Measurements from ENCODE around the gene SPC24. TPM values are rescaled to one million over a fixed set of nuclear protein-coding genes. Genes with fewer than 3 reads are reported as not detected.
"Not testable (repeated sequence)": the region's sequence is repeated elsewhere in the genome, so short reads cannot be mapped to it uniquely, and the experiment has no call there.

The SPC24 gene
- total RNA-seq, 1 donor from 2014 or later = 2.5 TPM

DNA sequence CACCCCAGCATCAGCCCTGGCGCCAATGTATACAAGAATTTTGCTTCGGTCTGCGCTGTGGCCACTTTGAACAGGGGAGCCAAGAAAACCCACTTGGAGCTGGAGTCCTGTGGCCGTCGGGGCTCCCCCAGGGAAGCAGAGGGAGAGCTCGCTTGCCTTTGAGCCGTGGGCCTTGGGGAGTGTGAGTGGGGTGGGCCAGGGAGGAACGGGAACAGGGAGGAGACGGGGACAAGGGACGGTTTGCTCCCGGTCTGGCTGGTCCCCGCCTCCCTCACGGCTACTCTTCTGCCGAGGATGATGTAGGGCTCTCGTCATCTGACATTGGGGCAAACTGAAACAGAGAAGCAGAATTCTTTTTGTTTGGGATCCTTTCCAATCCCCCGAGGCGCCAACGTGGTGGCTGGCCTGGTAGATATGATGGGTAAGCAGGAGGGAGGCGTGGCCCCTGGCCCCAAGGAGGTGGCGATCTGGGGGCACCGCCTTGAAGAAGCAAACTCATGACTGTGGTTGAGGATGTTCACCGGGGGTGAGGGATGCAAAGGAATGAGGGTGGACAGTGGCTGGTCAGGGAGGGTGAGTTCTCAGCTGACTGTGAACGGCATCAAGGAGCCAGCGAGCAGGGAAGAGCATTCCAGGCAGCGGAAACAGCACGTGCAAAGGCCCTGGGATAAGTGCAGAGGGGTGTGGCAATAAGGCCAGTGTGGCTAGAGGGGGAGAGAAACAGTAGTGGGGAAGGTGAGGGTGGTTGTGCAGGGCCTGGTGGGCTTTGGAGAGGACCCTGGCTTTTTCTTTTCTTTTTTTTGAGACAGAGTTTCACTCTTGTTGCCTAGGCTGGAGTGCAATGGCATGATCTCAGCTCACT lies 10.9 kb upstream of the SPC24 start:
- DNase-seq (ENCODE audit: low read depth) = no peak

DNA sequence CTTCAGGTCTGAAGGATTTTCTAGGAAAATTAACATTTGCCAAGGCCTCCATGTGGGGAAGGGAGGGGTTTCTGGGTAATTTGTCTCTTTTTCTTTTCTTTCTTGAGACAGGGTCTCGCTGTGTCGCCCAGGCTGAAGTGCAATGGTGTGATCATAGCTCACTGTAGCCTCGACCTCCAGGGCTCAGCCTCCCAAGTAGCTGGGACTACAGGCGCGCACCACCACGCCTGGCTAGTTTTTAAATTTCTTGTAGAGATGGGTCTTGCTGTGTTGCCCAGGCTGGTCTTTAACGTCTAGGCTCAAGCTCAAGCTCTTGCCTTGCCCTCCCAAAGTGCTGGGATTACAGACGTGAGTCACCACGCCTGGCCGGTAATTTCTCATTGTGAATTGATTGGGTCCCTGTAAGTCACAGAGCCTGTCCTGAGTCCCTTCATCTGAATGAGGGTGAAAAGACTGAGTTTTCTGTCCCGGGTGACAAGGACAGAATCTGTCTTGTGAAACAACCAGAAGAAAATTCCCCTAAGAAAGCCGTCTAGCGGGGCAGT lies 10.0 kb upstream of the SPC24 start:
- DNase-seq (ENCODE audit: low read depth) = no peak

DNA sequence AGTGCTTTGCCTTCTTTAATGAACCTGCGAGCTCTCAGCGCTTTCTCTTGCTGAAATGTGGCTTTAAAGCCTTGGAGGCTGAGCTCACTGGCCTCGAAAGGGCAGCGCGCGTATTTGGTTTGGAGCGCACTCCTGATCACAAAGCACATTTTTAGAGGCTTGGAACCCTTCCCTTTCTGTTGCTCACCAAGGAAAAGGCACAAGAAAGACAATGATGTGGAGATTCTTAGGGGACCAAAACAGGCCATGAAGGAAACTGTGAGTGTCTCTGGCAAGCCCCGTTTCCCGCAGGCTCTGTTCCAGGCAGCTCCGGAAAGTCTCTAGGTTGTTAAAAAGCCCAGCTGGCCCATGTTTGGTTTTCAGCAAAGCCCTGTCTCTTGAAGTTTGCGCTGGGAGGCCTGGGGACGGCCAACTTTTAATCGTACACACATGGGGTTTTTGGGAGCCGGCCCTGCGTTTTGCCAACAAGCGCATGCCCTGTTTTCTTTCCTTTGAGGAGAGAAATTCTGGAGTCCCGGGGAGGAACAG lies 9.4 kb upstream of the SPC24 start:
- DNase-seq (ENCODE audit: low read depth) = no peak

DNA sequence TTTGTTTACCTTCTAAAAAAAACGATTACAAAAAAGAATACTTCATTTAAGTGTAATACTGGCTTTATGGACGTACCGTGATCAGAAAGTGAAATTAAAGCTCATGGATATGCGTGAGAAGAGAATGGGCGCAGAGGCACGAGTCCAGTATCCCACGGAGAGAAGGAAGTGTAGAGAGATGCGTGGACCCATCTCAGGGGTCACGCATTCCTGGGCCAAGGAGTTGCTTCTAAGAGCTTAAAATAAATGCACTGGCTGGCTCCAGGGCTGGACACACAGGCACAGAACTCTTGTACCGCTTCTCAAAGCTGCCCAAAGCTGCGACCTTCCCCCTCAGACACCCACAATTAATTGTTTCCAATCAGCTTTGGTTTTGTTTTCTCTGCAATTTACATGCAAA lies 8.7 kb upstream of the SPC24 start:
- no peak for DNase-seq (ENCODE audit: low read depth)

DNA sequence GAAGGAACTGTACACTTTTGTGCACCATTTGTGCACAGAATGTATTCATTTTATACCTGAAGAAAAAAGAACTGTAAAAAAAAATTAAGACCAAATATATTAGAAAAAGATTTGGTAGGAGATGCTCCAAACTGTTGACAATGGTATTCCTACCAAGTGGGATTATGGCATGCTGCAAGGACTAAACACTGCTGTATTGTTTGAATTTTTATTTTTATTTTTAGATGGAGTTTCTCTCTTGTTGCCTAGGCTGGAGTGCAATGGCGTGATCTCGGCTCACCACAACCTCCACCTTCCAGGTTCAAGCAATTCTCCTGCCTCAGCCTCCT lies 4.8 kb upstream of the SPC24 start:
- DNase-seq (ENCODE audit: low read depth) = not testable (repeated sequence)

DNA sequence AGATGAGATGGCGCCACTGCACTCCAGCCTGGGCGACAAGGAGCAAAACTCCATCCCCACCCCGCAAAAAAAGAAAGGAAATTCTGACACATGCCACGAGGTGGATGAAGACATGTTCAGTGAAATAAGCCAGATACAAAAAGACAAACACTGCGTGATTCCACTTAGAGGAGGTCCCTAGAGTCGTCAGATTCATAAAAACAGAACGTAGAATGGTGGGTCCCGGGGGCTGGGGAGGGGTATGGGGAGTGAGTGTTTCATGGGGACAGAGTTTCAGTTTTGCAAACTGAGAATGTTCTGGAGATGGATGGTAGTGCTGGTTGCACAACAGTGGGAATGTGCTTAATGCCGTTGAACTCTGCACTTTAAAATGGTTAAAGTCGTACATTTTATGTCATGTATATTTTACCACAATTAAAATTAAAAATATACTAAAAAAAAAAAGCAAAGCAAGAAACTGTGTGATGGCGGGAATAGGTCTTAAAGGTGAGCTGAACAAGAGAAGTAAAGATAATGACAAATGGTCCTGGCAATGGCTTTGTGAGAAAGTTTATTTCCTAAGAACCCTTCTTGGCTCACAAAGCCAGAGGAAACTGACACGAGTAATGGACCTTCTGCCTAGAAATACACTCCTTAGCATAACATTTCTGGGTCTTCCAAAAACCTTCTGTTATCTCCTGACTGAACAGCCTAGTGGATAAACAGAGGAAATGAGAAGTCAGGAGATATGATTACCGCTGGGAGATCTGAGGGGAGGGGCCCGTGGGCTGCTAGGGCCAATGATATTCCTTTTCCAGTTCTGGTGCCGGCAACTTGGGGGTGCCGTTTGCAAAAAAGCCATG lies 4.2 kb upstream of the SPC24 start:
- no peak for DNase-seq (ENCODE audit: low read depth)

DNA sequence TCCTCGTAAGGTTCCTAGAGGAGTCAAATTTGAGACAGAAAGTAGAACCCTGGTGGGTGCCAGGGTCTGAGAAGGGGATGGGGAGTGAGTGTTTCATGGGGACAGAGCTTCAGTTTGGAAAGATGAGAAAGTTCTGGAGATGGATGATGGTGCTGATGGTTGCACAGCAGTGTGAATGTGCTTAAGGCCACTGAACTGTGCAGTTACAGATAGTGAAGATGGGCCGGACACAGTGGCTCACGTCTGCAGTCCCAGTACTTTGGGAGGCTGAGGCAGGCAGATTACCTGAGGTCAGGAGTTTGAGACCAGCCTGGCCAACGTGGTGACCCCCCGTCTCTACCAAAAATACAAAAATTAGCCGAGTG lies 917 bp downstream of the SPC24 start:
- DNase-seq (ENCODE audit: low read depth) = no peak

DNA sequence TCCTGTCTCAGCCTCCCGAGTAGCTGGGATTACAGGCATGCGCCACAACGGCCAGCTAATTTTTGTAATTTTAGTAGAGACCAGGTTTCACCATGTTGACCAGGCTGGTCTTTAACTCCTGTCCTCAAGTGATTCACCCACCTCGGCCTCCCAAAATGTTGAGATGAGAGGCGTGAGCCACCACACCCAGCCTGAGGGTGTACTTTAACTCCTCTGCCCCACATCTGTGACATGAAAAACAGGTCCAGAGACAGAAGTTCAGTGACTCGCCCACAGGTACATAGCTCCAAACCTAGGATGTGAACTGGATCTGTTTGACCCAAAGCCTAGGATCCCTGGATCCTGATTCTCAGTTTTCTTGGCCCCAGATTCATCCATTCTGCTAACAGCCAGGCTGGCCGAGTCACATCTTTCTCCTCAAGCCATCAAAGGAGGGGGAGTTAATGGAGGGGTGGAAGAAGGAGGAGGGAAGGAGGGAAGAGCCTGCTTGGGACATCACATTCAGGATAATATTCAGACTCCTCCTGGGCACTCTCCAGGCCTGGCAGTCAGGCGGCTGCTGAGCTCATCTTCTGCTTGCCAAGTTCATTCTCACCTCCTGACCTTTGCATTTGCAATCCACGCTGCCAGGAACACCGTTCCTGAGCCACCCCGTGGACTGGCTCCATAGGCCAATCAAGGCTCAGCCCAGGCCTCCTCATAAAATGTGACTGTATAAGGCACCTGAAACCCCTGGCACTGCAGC lies 3.1 kb downstream of the SPC24 start:
- peak; percentile 48 for DNase-seq (ENCODE audit: low read depth)

DNA sequence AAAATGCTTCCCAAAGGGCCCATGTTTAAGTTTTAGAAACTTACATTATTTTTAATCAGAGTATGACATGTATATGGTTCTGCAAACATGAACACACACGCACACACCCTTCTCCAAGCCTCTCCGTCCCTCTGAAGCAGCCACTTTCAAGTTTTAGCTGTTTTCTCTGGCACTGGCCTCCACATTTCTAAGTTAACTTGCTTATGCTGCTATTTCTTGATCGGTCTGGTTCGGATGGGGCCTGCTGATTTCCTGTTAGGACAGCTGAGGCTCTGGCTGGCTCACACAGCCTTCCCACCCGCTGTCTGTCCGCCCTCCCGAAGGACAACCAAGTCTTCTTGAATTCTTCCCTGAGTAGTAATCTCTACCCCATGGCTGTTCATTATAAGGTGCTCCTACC lies 4.4 kb downstream of the SPC24 start:
- DNase-seq (ENCODE audit: low read depth) = peak; percentile 51

DNA sequence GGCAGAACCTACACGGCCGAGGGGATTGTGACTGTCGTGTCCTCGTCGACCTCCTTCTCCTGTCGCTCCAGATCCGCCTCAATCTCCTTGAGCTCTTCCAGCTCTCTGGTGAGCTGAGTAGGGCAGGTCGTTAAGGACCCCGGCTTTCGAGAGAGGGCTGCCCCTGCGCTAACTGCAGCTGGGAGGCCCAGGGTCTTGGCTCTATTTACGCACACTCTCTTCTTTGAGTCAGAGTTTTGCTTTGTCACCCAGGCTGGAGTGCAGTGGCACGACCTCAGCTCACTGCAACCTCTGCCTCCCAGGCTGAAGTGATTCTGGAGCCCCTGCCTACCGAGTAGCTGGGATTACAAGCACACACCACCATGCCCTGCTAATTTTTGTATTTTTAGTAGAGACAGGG lies 7.6 kb downstream of the SPC24 start:
- no peak for DNase-seq (ENCODE audit: low read depth)

DNA sequence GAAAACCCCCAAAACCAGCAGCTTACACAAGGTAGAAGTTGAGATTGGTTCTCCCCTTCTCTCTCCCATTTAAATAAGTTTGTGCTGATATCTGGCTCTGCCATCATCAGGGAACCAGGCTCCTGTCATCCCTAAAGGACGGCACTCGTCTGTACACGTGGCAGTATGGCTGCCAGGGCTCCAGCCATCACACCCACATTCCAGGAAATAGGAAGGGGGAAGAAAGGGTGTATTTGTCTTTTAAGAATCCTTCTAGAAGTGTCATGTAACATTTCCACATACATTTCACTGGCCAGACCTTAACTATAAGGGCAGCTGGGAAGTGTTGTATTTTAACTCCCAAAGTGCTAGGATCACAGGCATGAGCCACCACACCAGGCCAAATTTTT lies 10.1 kb downstream of the SPC24 start:
- no peak for DNase-seq (ENCODE audit: low read depth)

DNA sequence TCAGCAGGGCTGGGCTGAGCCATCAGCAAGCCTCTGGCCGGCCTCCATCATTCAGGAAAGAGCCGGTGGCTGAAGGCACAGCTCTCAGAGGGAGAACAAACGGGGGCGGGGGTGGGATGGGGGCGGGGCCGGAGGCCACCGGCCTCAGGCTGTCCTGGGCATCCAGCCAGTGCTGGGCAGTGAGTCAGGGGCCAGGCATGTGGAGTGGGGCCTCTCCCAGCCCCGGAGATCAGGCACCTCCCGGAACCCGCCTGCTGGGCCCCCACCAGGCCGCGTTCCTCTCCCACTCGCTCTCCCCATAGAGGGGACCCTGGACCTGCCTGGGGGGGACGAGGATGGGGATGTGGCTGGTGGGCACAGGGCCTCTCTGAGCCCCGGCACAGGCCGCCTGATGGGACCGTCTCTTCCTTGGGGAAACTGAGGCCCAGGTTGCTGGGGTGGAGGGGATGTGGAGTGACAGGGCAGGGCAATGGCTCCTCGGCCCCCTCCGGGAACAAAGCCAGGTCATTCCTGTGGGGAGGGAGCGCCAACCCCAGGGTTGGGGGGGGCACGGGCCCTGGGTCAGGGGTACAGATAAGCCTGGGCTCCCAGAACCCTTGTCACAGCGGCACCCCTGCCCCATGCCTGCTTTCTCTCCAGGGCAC lies 12.9 kb downstream of the SPC24 start:
- peak; percentile 96 for DNase-seq (ENCODE audit: low read depth)

DNA sequence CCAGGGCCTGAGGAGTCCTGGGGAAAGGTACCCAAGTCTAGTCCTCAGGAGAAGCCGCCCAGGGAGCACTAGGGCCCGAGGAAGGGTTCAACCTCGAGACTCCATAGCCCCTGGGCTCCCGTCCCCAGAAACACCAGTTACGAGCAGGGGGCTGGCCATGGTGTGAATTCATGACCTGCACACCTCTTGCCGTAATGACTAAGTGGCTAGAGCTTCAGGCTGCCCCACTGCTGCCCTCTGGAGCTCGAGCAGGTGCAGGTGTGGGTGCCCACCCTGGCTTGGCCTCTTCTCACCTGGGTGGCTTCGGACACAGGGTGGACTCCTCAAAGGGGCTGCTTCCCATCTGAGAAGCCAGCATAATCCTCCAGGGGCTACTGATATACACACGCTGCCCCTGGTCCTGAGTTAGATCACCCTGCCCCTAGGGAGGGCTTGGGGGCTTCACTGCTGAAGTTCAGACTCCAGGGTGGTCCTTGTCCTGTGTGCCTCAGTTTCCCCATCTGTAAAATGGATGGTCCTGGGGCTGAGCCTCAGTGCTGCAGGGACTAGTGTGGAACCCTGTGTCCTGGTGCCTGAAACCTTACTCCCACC lies 13.6 kb downstream of the SPC24 start:
- DNase-seq (ENCODE audit: low read depth) = no peak

DNA sequence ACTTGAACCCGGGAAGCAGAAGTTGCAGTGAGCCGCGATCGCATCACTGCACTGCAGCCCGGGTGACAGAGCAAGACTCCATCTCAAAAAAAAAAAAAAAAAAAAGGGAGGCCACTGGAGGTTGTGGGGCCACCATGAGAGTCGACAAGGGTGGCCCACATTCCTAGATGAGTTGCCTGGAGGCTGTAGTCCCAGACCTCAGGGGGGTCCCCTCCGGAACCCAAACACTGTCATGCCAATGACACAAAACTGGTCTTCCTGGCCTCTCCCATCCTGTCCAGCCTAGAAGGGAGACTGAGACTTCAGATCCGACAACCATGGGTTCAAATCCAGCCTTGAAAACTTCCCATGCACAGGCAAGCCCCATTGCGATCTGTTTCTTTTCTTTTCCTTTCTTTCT lies 14.7 kb downstream of the SPC24 start:
- DNase-seq (ENCODE audit: low read depth) = no peak

DNA sequence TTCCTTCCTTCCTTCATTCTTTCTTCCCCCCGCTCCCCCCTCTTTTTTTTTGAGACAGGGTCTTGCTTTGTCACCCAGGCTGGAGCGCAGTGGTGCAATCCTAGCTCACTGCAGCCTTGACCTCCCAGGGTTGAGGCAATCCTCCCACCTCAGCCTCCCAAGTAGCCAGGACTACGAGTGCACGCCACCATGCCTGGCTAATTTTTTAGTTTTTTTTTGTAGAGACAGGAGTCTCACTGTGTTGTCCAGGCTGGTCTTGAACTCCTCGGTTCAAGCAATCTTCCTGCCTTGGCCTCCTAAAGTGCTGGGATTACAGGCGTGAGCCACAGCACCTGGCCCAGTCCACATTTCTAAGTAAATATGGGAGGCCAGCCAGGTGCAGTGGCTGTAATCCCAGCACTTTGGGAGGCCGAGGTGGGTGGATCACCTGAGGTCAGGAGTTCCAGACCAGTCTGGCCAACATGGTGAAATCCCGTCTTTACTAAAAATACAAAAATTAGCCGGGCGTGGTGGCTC lies 15.5 kb downstream of the SPC24 start:
- DNase-seq (ENCODE audit: low read depth) = not testable (repeated sequence)

DNA sequence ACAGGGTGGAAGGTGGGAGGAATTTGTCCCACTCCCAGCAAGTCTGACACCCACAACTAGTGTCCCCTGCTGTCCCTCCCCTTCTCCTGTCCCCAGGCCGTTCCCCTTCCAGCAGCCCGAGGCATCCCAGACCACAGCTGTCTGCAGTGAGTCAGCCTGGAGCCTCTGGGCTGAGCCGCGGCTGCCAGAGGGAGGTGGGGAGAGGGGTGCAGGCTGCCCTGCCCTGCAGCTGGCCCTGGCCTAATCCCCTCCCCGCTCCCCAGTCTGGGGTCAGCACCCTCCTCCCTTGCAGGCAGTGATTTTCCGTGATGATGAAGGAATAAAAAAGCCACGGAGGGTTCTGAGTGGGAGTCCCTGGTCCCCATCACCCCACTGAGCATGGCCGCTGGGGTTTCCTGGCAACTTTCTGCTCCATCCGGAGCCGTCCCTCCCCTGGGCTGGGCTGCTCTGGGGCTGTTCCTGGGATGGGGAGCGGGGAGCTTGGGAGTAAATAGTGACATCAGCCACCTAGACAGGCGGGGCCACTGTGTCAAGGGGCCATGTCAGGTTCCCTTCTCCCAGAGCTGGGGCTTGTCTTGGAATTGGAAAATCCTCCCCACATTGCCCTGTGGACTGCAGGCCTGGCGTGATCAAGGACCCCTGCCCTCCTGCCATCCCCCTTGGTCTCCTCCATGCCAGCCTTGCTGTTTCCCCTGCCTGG lies 16.8 kb downstream of the SPC24 start:
- DNase-seq (ENCODE audit: low read depth) = peak; percentile 97

DNA sequence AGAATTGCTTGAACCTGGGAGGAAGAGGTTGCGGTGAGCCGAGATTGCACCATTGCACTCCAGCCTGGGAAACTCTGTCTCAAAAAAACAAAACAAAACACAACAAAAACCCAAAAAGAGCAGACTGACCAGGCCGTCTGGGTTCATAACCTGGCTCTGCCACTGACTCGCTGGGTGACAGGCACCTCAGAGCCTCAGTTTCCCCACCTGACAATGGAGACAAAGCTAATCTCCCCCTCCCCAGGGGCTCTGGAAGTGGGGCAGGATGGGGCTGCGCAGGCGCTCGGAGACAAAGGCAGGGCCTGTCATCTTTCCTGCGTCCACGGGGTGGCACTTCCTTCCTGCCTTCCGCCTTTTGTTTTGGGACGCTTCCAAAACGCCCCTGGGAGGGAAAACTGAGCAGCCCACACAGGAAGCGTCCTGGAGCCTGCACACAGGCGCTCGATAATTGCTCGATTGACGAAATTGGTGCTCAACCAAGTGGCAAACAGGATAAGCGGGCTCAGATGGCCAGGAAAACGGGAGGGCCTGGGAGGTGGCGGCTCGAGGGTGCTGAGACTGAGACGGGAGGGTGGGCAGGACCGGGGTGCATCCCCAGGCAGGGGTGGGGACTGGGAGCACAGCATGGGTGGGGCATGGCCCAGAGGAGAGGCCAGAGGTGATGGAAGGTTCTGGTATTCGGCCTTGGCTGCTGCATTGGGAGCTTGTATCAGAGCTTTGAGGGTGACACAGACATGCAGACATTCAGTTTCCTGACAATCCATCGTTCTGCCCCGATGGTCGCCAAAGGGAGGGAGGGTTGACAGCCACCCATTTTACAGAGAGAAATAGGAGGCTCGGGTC lies 17.8 kb downstream of the SPC24 start:
- DNase-seq (ENCODE audit: low read depth) = peak; percentile 90

DNA sequence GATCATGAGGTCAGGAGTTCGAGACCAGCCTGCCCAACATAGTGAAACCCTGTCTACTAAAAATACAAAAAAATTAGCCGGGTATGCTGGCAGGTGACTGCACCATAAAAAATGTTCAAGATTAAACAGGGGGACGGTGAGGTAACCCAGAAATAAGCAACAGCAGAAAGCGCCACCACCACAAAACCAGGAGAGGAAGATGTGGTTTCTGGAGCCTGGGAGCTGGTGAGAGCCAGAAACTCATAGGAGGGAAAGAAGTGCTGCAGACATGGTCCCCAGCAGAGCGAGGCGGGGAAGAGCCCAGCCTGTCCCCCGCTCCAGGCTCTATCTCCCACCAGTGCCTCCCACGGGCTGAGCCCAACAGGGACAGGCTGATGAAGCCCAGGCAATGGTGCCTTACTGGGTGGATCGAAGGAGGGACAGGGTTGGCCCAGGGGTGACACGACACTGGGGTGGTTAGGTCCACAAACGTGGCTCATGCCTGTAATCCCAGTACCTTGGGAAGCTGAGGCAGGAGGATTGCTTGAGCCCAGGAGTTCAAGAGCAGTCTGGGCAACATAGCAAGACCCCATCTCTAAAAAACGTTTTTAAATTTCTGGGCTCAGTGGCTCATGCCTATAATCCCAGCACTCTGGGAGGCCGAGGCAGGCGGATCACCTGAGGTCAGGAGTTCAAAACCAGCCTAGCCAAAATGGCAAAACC lies 19.0 kb downstream of the SPC24 start:
- DNase-seq (ENCODE audit: low read depth) = peak; percentile 30
